ENCODE data around the gene RXRA. TPM values are rescaled to one million over a fixed set of nuclear protein-coding genes. Genes with fewer than 3 reads are reported as not detected.

RXRA gene
- polyA plus RNA-seq, 1 of the 3 experiments (the other 2 are of a cell fraction), result 7.6 TPM

GRCh38 chr9:134392900-134393299, 66.6 kb downstream of the RXRA start (continued):
- no peak for TF ChIP-seq ZBTB33 (IDR thresholded peaks at IDR 0.05; ENCODE audit: borderline replicate concordance, low read depth)
- TF ChIP-seq RAD21 (IDR thresholded peaks at IDR 0.05; ENCODE audit: low read length), result no peak
- TF ChIP-seq RCOR1 (IDR thresholded peaks at IDR 0.05; ENCODE audit: low read length), result no peak
- TF ChIP-seq MAX (IDR thresholded peaks at IDR 0.05; ENCODE audit: low read depth), result no peak

GRCh38 chr9:134393582-134394280, 67.5 kb downstream of the RXRA start:
- no peak for DNase-seq
- ChIA-PET POLR2A (interaction anchor here (0.6 to 0.9 kb wide), 2 partner anchors 9 to 16 kb away, joined by 3 read pairs; no protein-coding TSS in a partner anchor), CTCF (interaction anchor here (0.6 to 1.3 kb wide), 3 partner anchors 15 to 24 kb away, joined by 3 read pairs; no protein-coding TSS in a partner anchor)
- H3K27me3 ChIP-seq (ENCODE audit: insufficient read depth), result no peaks in the 10 kb centered on the region
- H3K9me2 ChIP-seq, result no peaks in the 10 kb centered on the region
- 89% methylated on average over 6 of the region's 7 CpGs for WGBS (ENCODE audit: low lambda C conversion rate)
- H3F3A ChIP-seq (replicated peaks; ENCODE audit: insufficient read depth), result no peaks in the 10 kb centered on the region
- no peaks in the 10 kb centered on the region for H3K36me3 ChIP-seq (replicated peaks in 1 of 2; ENCODE audit: control insufficient read depth in 1 of 2, insufficient read depth in 2 of 2, low read length in 1 of 2)
- no peak overlapping the region for H3K27ac ChIP-seq (ENCODE audit: low read depth in 2 of 2, low read length in 1 of 2)
- H2AFZ ChIP-seq (ENCODE audit: low read depth), result no peak overlapping the region
- no peak overlapping the region for H3K4me3 ChIP-seq (ENCODE audit: low read depth in 2 of 2, low read length in 1 of 2)
- TF ChIP-seq SMC3 (IDR thresholded peaks at IDR 0.05; ENCODE audit: low read depth, low read length) (no peak), EP300 (IDR thresholded peaks at IDR 0.05; ENCODE audit: borderline replicate concordance in 1 of 2, low read depth in 1 of 2, low read length in 1 of 2) (no peak), RXRA (IDR thresholded peaks at IDR 0.05; ENCODE audit: borderline replicate concordance, low read depth) (no peak), ELF1 (IDR thresholded peaks at IDR 0.05) (no peak), POLR2AphosphoS5 (IDR thresholded peaks at IDR 0.05; ENCODE audit: low read depth, low read length) (no peak), YY1 (IDR thresholded peaks at IDR 0.05; ENCODE audit: low read depth) (no peak), SIN3A (IDR thresholded peaks at IDR 0.05; ENCODE audit: borderline replicate concordance, low read depth, low read length) (no peak), PBX3 (IDR thresholded peaks at IDR 0.05) (no peak), TEAD4 (IDR thresholded peaks at IDR 0.05; ENCODE audit: borderline replicate concordance, insufficient read depth) (no peak)
- peaks cover 81% of the 10 kb centered on the region for H4K20me1 ChIP-seq (ENCODE audit: insufficient read depth)
- H3K9me3 ChIP-seq, result no peaks in the 10 kb centered on the region
- no peak overlapping the region for H3K9ac ChIP-seq
- H3K4me2 ChIP-seq, result no peak overlapping the region
- H3K4me1 ChIP-seq (ENCODE audit: control insufficient read depth in 1 of 2, insufficient read depth in 2 of 2, low read depth in 1 of 2, low read length in 1 of 2), result peaks cover 10 to 21% of the 10 kb centered on the region in 2 experiments; a peak in 2 of 4 replicates
- H3K79me2 ChIP-seq (ENCODE audit: insufficient read depth), result peaks cover 40% of the 10 kb centered on the region; the same call in 1 of the 2 replicates
